PC-3 (cell line): ENCODE measurements around the gene GAA. TPM values are rescaled to one million over a fixed set of nuclear protein-coding genes. Genes with fewer than 3 reads are reported as not detected.

Experiments used
- ATAC-seq: fragments of 200-7000 bp; cut with Tn5 transposase; 2 replicates; pipeline ENCODE4 v1.9.1; 2020; ENCODE audit warnings: mild to moderate bottlenecking, moderate library complexity
- BruUV-seq: library from RNA; stranded (reverse); fragments of 400-500 nt; replicated peaks from 2 replicates; lab custom pipeline; 2021; lab: Mats Ljungman, UMichigan
- CTCF ChIA-PET: fragments of 300-600 bp; sonication (Branson Sonifier 250); formaldehyde crosslinking; loops from one replicate; lab custom pipeline; 2022; ENCODE audit warnings: antibody characterized with exemption; lab: Charles Lee
- POLR2A ChIA-PET: fragments of 300-600 bp; sonication (Branson Sonifier 250); formaldehyde crosslinking; loops from one replicate; lab custom pipeline; 2022; ENCODE audit warnings: antibody characterized with exemption; ENCODE audit not compliant: unreplicated experiment; lab: Charles Lee
- DNase-seq: peaks from one replicate; pipeline ENCODE4 v3.0.0-alpha.2; 2015
- H2AFZ ChIP-seq: fragments of 300-600 bp; sonication (generic); 2 replicates; pipeline ENCODE4 v1.6.0; 2016; ENCODE audit warnings: antibody characterized with exemption, low read length
- H3F3A ChIP-seq: fragments of 300-600 bp; sonication (generic); one replicate; pipeline ENCODE4 v1.6.0; 2017; ENCODE audit warnings: antibody characterized with exemption, low read length, control low read depth, mild to moderate bottlenecking; ENCODE audit not compliant: unreplicated experiment
- H3K27ac ChIP-seq: fragments of 300-600 bp; sonication (generic); 2 replicates; pipeline ENCODE4 v1.5.1; 2016; ENCODE audit warnings: mild to moderate bottlenecking, low read length
- H3K27me3 ChIP-seq: fragments of 300-600 bp; sonication (generic); 2 replicates; pipeline ENCODE4 v1.6.1; 2016; ENCODE audit warnings: low read length, mixed read lengths
- H3K36me3 ChIP-seq: fragments of 300-600 bp; sonication (generic); 2 replicates; pipeline ENCODE4 v1.6.1; 2016; ENCODE audit warnings: low read depth, mixed run types, low read length, mixed read lengths
- H3K4me1 ChIP-seq: fragments of 300-600 bp; sonication (generic); 2 replicates; pipeline ENCODE4 v1.5.1; 2016; ENCODE audit warnings: low read length; ENCODE audit not compliant: insufficient read depth
- H3K4me2 ChIP-seq: fragments of 300-600 bp; sonication (generic); 2 replicates; pipeline ENCODE4 v1.6.0; 2016; ENCODE audit warnings: low read length
- H3K4me3 ChIP-seq: fragments of 300-600 bp; sonication (generic); 2 replicates; pipeline ENCODE4 v1.5.1; 2016; ENCODE audit warnings: mild to moderate bottlenecking, low read length, mixed read lengths
- H3K79me2 ChIP-seq: fragments of 300-600 bp; sonication (generic); 2 replicates; pipeline ENCODE4 v1.6.1; 2017; ENCODE audit warnings: low read length, mixed read lengths
- H3K9ac ChIP-seq: fragments of 300-600 bp; sonication (generic); 2 replicates; pipeline ENCODE4 v1.6.0; 2016; ENCODE audit warnings: mild to moderate bottlenecking, low read length
- H3K9me2 ChIP-seq: fragments of 300-600 bp; sonication (generic); replicated peaks from 2 replicates; pipeline ENCODE4 v1.6.1; 2016; ENCODE audit warnings: mixed run types, low read length, mixed read lengths
- H3K9me3 ChIP-seq: fragments of 300-600 bp; sonication (generic); 2 replicates; pipeline ENCODE4 v1.6.1; 2016; ENCODE audit warnings: low read length, mixed read lengths
- H4K20me1 ChIP-seq: fragments of 300-600 bp; sonication (generic); 2 replicates; pipeline ENCODE4 v1.6.1; 2016; ENCODE audit warnings: low read length, mixed read lengths
- EZH2 ChIP-seq: fragments of 300-600 bp; sonication (generic); IDR thresholded peaks from one replicate; pipeline ENCODE4 v1.6.1; 2017; ENCODE audit warnings: antibody characterized with exemption, mild to moderate bottlenecking, low read length; ENCODE audit not compliant: unreplicated experiment
- EZH2phosphoT487 ChIP-seq: fragments of 300-600 bp; sonication (generic); IDR thresholded peaks from 2 replicates; pipeline ENCODE4 v1.6.1; 2018; ENCODE audit warnings: mild to moderate bottlenecking, antibody characterized with exemption, low read length, borderline replicate concordance
- intact Hi-C: fragments of 100-400 bp; cut with micrococcal nuclease; formaldehyde crosslinking; loops from 2 replicates; pipeline ENCODE4 v1.9.0; 2023
- total RNA-seq: library from RNA; depleted of rRNA; stranded (reverse); fragments of >200 nt; gene quantifications from 2 replicates; pipeline ENCODE4 v1.2.3, GENCODE V29; 2014
- TF ChIP-seq, protein P1 (sequence below): fragments of 300-600 bp; sonication (generic); conservative IDR thresholded peaks from 2 replicates; pipeline ENCODE4 v1.5.1; 2017; ENCODE audit warnings: antibody characterized with exemption, low read depth, mild to moderate bottlenecking, low read length

The GAA gene
- total RNA-seq, 1 experiment from 2014 or later, result 76.2 TPM

DNA sequence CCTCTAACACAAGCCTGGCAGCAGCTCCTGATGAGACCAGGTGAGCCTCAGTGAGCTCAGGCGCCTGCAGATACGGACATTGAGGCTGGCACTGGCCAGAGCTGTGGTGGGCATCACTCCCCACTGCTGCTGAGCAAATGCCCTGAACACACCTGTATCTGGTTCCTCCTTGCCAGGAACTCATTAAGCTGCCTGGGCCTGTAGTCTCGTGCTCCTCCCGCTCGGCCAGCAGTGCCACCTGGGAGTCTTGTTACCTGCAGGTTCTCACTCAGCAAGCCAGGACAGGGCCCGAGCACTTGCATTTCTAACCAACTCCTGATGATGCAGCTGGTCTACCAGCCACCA is 32.2 kb downstream of the GAA start:
- Histone ChIP-seq H4K20me1 (no peaks in the 10 kb centered on the region), H3K27me3 (no peaks in the 10 kb centered on the region), H3K79me2 (no peaks in the 10 kb centered on the region), H3K9me2 (no peaks in the 10 kb centered on the region), H3K9ac (no peak overlapping the region), H3K4me3 (no peak overlapping the region), H3K27ac (no peak overlapping the region), H3K4me2 (no peak overlapping the region), H2AFZ (no peak overlapping the region), H3K4me1 (peaks cover 4% of the 10 kb centered on the region; the same call in 1 of the 2 replicates), H3K36me3 (peaks cover 51% of the 10 kb centered on the region), H3F3A (no peaks in the 10 kb centered on the region), H3K9me3 (no peaks in the 10 kb centered on the region)
- intact Hi-C loops, result no loop called here
- BruUV-seq, result no TSS peak
- POLR2A ChIA-PET, result interaction anchor here (0.6 kb wide), 1 partner anchor 125 kb away, joined by 4 read pairs; no protein-coding TSS in a partner anchor
- no peak for TF ChIP-seq EZH2phosphoT487
- TF ChIP-seq, protein P1, sequence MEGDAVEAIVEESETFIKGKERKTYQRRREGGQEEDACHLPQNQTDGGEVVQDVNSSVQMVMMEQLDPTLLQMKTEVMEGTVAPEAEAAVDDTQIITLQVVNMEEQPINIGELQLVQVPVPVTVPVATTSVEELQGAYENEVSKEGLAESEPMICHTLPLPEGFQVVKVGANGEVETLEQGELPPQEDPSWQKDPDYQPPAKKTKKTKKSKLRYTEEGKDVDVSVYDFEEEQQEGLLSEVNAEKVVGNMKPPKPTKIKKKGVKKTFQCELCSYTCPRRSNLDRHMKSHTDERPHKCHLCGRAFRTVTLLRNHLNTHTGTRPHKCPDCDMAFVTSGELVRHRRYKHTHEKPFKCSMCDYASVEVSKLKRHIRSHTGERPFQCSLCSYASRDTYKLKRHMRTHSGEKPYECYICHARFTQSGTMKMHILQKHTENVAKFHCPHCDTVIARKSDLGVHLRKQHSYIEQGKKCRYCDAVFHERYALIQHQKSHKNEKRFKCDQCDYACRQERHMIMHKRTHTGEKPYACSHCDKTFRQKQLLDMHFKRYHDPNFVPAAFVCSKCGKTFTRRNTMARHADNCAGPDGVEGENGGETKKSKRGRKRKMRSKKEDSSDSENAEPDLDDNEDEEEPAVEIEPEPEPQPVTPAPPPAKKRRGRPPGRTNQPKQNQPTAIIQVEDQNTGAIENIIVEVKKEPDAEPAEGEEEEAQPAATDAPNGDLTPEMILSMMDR, result no peak
- no peak for TF ChIP-seq EZH2
- DNase-seq, result no peak
- CTCF ChIA-PET, result no interaction called here
- no peak for ATAC-seq

DNA sequence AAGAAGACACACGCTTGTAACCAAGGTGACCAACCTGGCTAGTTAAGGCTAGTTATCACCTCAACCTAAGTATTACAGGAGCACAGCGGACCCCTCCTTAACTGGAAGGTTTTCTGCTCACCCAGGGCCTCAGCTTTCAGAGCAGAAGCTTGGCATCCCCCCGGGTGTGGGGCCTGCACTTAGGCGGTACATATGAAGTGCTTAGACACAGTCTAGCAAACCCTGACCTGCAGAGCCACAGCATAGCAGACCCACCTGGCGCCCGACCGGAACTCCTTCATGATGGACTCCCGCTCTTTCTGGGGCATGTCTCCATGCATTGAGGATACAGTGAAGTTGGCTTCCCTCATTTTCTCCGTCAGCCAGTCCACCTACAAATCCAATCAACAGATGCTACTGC is 35.8 kb downstream of the GAA start:
- H3K27ac ChIP-seq, result no peak overlapping the region
- no peaks in the 10 kb centered on the region for H3K27me3 ChIP-seq
- H3K36me3 ChIP-seq, result peaks cover 85% of the 10 kb centered on the region
- DNase-seq, result no peak
- CTCF ChIA-PET, result no interaction called here
- H3K9me3 ChIP-seq, result no peaks in the 10 kb centered on the region
- H4K20me1 ChIP-seq, result peaks cover 9% of the 10 kb centered on the region; the same call in 1 of the 2 replicates
- no peak overlapping the region for H3K4me3 ChIP-seq
- H3K9me2 ChIP-seq, result no peaks in the 10 kb centered on the region
- no peaks in the 10 kb centered on the region for H3F3A ChIP-seq
- POLR2A ChIA-PET, result no interaction called here
- intact Hi-C loops, result no loop called here
- no peak for ATAC-seq
- TF ChIP-seq EZH2phosphoT487, result no peak
- TF ChIP-seq EZH2, result no peak
- TF ChIP-seq, protein P1, result no peak
- H3K9ac ChIP-seq, result no peak overlapping the region
- no TSS peak for BruUV-seq
- H3K4me2 ChIP-seq, result no peak overlapping the region
- H2AFZ ChIP-seq, result no peak overlapping the region
- H3K79me2 ChIP-seq, result peaks cover 11% of the 10 kb centered on the region; the same call in 1 of the 2 replicates
- H3K4me1 ChIP-seq, result no peaks in the 10 kb centered on the region

GRCh38 chr17:80138856-80139426 is 37.6 kb downstream of the GAA start:
- H3K79me2 ChIP-seq, result peaks cover 29% of the 10 kb centered on the region
- BruUV-seq, result no TSS peak
- POLR2A ChIA-PET, result no interaction called here

More at GRCh38 chr17:80138856-80139426, 37.6 kb downstream of the GAA start:
- ATAC-seq (no peak), DNase-seq (no peak)
- Histone ChIP-seq H3F3A (no peaks in the 10 kb centered on the region), H3K36me3 (peaks cover 88% of the 10 kb centered on the region), H3K27me3 (no peaks in the 10 kb centered on the region), H3K4me2 (no peak overlapping the region), H3K27ac (no peak overlapping the region), H3K4me1 (no peaks in the 10 kb centered on the region), H3K9me2 (no peaks in the 10 kb centered on the region), H2AFZ (no peak overlapping the region), H3K9me3 (no peaks in the 10 kb centered on the region), H3K9ac (no peak overlapping the region), H3K4me3 (no peak overlapping the region), H4K20me1 (peaks cover 18% of the 10 kb centered on the region)
- no peak for TF ChIP-seq EZH2phosphoT487
- TF ChIP-seq, protein P1, result no peak
- TF ChIP-seq EZH2, result no peak
- CTCF ChIA-PET, result no interaction called here
- intact Hi-C loops, result no loop called here
